Chondrocyte (in vitro differentiated cells): ENCODE measurements around the gene ZGRF1. TPM values are rescaled to one million over a fixed set of nuclear protein-coding genes. Genes with fewer than 3 reads are reported as not detected.
"Not testable (repeated sequence)": the region's sequence is repeated elsewhere in the genome, so short reads cannot be mapped to it uniquely, and the experiment has no call there.

Experiments
- DNase-seq: peaks from one replicate; pipeline ENCODE4 v3.0.0; 2021; ENCODE audit warnings: mixed read lengths, low spot score
- H3K27ac Mint-ChIP-seq: one replicate; pipeline ENCODE4 v1.8.0; 2021; ENCODE audit warnings: mild to moderate bottlenecking, moderate library complexity, mixed read lengths; ENCODE audit not compliant: unreplicated experiment
- H3K27me3 Mint-ChIP-seq: 2 replicates; pipeline ENCODE4 v1.8.0; 2021; ENCODE audit warnings: low read depth, mixed read lengths
- H3K36me3 Mint-ChIP-seq: 2 replicates; pipeline ENCODE4 v1.8.0; 2021; ENCODE audit warnings: low read depth, mixed read lengths
- H3K4me1 Mint-ChIP-seq: 2 replicates; pipeline ENCODE4 v1.8.0; 2021; ENCODE audit warnings: low read depth, mild to moderate bottlenecking, mixed read lengths
- H3K4me3 Mint-ChIP-seq: one replicate; pipeline ENCODE4 v1.8.0; 2021; ENCODE audit warnings: mild to moderate bottlenecking, moderate library complexity, mixed read lengths; ENCODE audit not compliant: unreplicated experiment
- H3K9me3 Mint-ChIP-seq: 2 replicates; pipeline ENCODE4 v1.8.0; 2021; ENCODE audit warnings: low read depth, mixed read lengths
- CTCF ChIP-seq: fragments of 200-600 bp; sonication (generic); IDR thresholded peaks from 2 replicates; pipeline ENCODE4 v1.5.0; 2021; ENCODE audit warnings: antibody characterized with exemption, mild to moderate bottlenecking, moderate library complexity
- total RNA-seq: library from RNA; stranded (reverse); gene quantifications from 3 replicates; pipeline ENCODE4 v1.2.1, GENCODE V29; 2021

ZGRF1 gene
- total RNA-seq, 1 donor from 2014 or later = 4.3 TPM

- no peaks in the 10 kb centered on the region for H3K27me3 Mint-ChIP-seq
- H3K27ac Mint-ChIP-seq = no peak overlapping the region
- no peak for DNase-seq
- H3K36me3 Mint-ChIP-seq = peaks cover 19% of the 10 kb centered on the region
- H3K4me3 Mint-ChIP-seq = no peak overlapping the region
- TF ChIP-seq CTCF = no peak
- H3K9me3 Mint-ChIP-seq = no peaks in the 10 kb centered on the region
- no peaks in the 10 kb centered on the region for H3K4me1 Mint-ChIP-seq
These were observed 10.2 kb upstream of the ZGRF1 start for GRCh38 chr4:112646632-112647537.

- Mint-ChIP-seq H3K27me3 (no peaks in the 10 kb centered on the region), H3K9me3 (no peaks in the 10 kb centered on the region), H3K36me3 (peaks cover 19% of the 10 kb centered on the region), H3K27ac (no peak overlapping the region), H3K4me3 (no peak overlapping the region), H3K4me1 (no peaks in the 10 kb centered on the region)
- no peak for TF ChIP-seq CTCF
- DNase-seq = no peak
These were observed 9.0 kb upstream of the ZGRF1 start for GRCh38 chr4:112645541-112646329.

- not testable (repeated sequence) for H3K27ac Mint-ChIP-seq, H3K4me3 Mint-ChIP-seq, DNase-seq, H3K4me1 Mint-ChIP-seq, H3K9me3 Mint-ChIP-seq, H3K27me3 Mint-ChIP-seq
- H3K36me3 Mint-ChIP-seq = peaks cover 18% of the 10 kb centered on the region
These were observed 8.2 kb upstream of the ZGRF1 start for GRCh38 chr4:112644595-112645535.

GRCh38 chr4:112642526-112642925 is 5.8 kb upstream of the ZGRF1 start:
- Mint-ChIP-seq H3K27me3 (no peaks in the 10 kb centered on the region), H3K27ac (no peak overlapping the region), H3K36me3 (peaks cover 18% of the 10 kb centered on the region), H3K4me3 (no peak overlapping the region), H3K9me3 (no peaks in the 10 kb centered on the region), H3K4me1 (peaks cover 4% of the 10 kb centered on the region)
- no peak for DNase-seq
- no peak for TF ChIP-seq CTCF

- Mint-ChIP-seq H3K27me3 (no peaks in the 10 kb centered on the region), H3K27ac (no peak overlapping the region), H3K9me3 (no peaks in the 10 kb centered on the region), H3K4me1 (peaks cover 4% of the 10 kb centered on the region), H3K4me3 (no peak overlapping the region), H3K36me3 (peaks cover 2% of the 10 kb centered on the region)
- TF ChIP-seq CTCF = peak; percentile 34
- DNase-seq = no peak
These were observed 800 bp upstream of the ZGRF1 start for GRCh38 chr4:112637552-112637866.
